ENCODE data around the gene CNIH3. TPM values are rescaled to one million over a fixed set of nuclear protein-coding genes. Genes with fewer than 3 reads are reported as not detected.

Gene CNIH3
- total and polyA plus RNA-seq, 2 donors (not counting 3 experiments of a cell fraction or from before 2014, with no cell fraction given) = 1.3 to 2.5 TPM

- FAIRE-seq = no peak
Observed at GRCh38 chr1:224720216-224720615, 104.1 kb downstream of the CNIH3 start.

More at GRCh38 chr1:224720216-224720615, 104.1 kb downstream of the CNIH3 start:
- Histone ChIP-seq H3K4me2 (ENCODE audit: insufficient read depth, low read length) (no peak overlapping the region), H3K36me3 (ENCODE audit: control insufficient read depth in 2 of 2, extremely low read depth in 1 of 2, insufficient read depth in 2 of 2, low read length in 2 of 2) (no peaks in the 10 kb centered on the region), H3K27ac (ENCODE audit: insufficient read depth, low read depth, low read length) (no peak overlapping the region), H2AFZ (ENCODE audit: low read depth, low read length) (no peak overlapping the region), H4K20me1 (replicated peaks; ENCODE audit: control insufficient read depth, extremely low read depth, insufficient read depth, low read length) (no peaks in the 10 kb centered on the region), H3K4me3 (replicated peaks in 1 of 3; ENCODE audit: insufficient read depth in 1 of 3, low read depth in 1 of 3, low read length in 3 of 3) (no peak overlapping the region), H3K4me1 (ENCODE audit: control insufficient read depth, extremely low read depth, insufficient read depth, low read length) (no peaks in the 10 kb centered on the region), H3K9me3 (replicated peaks; ENCODE audit: control insufficient read depth, insufficient read depth, low read length) (no peaks in the 10 kb centered on the region), H3K9ac (replicated peaks; ENCODE audit: extremely low read depth, insufficient read depth, low read length) (no peak overlapping the region), H3K9me1 (replicated peaks; ENCODE audit: control insufficient read depth, extremely low read depth, insufficient read depth, low read length) (no peaks in the 10 kb centered on the region), H3K27me3 (ENCODE audit: control insufficient read depth in 2 of 2, insufficient read depth in 2 of 2, low read length in 2 of 2) (no peaks in the 10 kb centered on the region), H3K79me2 (ENCODE audit: control insufficient read depth, insufficient read depth, low read length) (no peaks in the 10 kb centered on the region)
- dilution Hi-C loops (cut with MboI; ENCODE audit: extremely low pct_ligation_motif_present, low sequenced_read_pairs) (no loop called here), intact Hi-C loops (cut with micrococcal nuclease) (no loop called here)
- POLR2A ChIA-PET = no interaction called here
- CTCF ChIA-PET = no interaction called here
- DNase-seq (ENCODE audit: low read depth, low spot score) = no peak
- BruUV-seq (replicated peaks) = no TSS peak
- TF ChIP-seq POLR2A (IDR thresholded peaks at IDR 0.05; ENCODE audit: low read depth, low read length) (no peak), CTCF (IDR thresholded peaks at IDR 0.05; ENCODE audit: extremely low read depth in 1 of 2, insufficient read depth in 1 of 2, low read depth in 1 of 2, low read length in 2 of 2) (no peak), MAX (IDR thresholded peaks at IDR 0.05; ENCODE audit: insufficient read depth, insufficient read length) (no peak), JUN (IDR thresholded peaks at IDR 0.05; ENCODE audit: borderline replicate concordance, insufficient read depth, insufficient read length, low read depth) (no peak), EZH2 (IDR thresholded peaks at IDR 0.05; ENCODE audit: borderline replicate concordance, low read depth, low read length, severe bottlenecking) (no peak), POLR2AphosphoS5 (IDR thresholded peaks at IDR 0.05; ENCODE audit: insufficient read depth, low read depth, low read length) (no peak), GATA2 (IDR thresholded peaks at IDR 0.05; ENCODE audit: insufficient read depth, insufficient read length, low read depth, low read length) (no peak), MYC (IDR thresholded peaks at IDR 0.05; ENCODE audit: low read depth, low read length) (no peak), FOS (IDR thresholded peaks at IDR 0.05; ENCODE audit: borderline replicate concordance, insufficient read depth, low read length) (no peak)

Data from endothelial cell of umbilical vein (primary cell).